Central memory CD8-positive, alpha-beta T cell (primary cell): ENCODE results near the gene HIRA.

ENCODE experiments used
- ATAC-seq: fragments of 150-1000 bp; cut with Tn5 transposase; replicated peaks from 2 replicates; pipeline ENCODE4 v1.10.0; 2022; ENCODE audit warnings: mild to moderate bottlenecking, moderate FRiP score, moderate number of reproducible peaks; ENCODE audit not compliant: poor library complexity, severe bottlenecking; ENCODE audit errors: extremely low read depth
- DNase-seq, 2 donors: peaks; one replicate each; pipeline ENCODE4 v3.0.0; 2021; ENCODE audit warnings: low spot score in 2 of 2
- H3K27ac Mint-ChIP-seq: one replicate; pipeline ENCODE4 v1.8.0; 2022; ENCODE audit warnings: low read depth, mild to moderate bottlenecking, moderate library complexity, mixed read lengths
- H3K27me3 Mint-ChIP-seq: one replicate; pipeline ENCODE4 v1.8.0; 2022; ENCODE audit warnings: mixed read lengths
- H3K36me3 Mint-ChIP-seq: one replicate; pipeline ENCODE4 v1.8.0; 2022; ENCODE audit warnings: mild to moderate bottlenecking, moderate library complexity, mixed read lengths; ENCODE audit not compliant: insufficient read depth
- H3K4me1 Mint-ChIP-seq: one replicate; pipeline ENCODE4 v1.8.0; 2022; ENCODE audit warnings: mixed read lengths
- H3K4me3 Mint-ChIP-seq: one replicate; pipeline ENCODE4 v1.8.0; 2022; ENCODE audit warnings: mild to moderate bottlenecking, moderate library complexity, mixed read lengths
- H3K9me3 Mint-ChIP-seq: one replicate; pipeline ENCODE4 v1.8.0; 2022; ENCODE audit warnings: mixed read lengths

HIRA gene

GRCh38 chr22:19350947-19351346 is 80.6 kb downstream of the HIRA start:
- Mint-ChIP-seq H3K4me1 (peaks cover 5% of the 10 kb centered on the region), H3K27ac (peak overlapping the region; percentile 0), H3K36me3 (peaks cover 44% of the 10 kb centered on the region), H3K4me3 (no peak overlapping the region), H3K9me3 (no peaks in the 10 kb centered on the region), H3K27me3 (no peaks in the 10 kb centered on the region)
- DNase-seq: no peak
- no peak for ATAC-seq

GRCh38 chr22:19350476-19350859 is 81.1 kb downstream of the HIRA start:
- Mint-ChIP-seq H3K27ac (peak overlapping the region; percentile 0), H3K9me3 (no peaks in the 10 kb centered on the region), H3K4me3 (no peak overlapping the region), H3K27me3 (no peaks in the 10 kb centered on the region), H3K4me1 (peaks cover 5% of the 10 kb centered on the region), H3K36me3 (peaks cover 42% of the 10 kb centered on the region)
- ATAC-seq (no peak), DNase-seq (no peak)

GRCh38 chr22:19349778-19350475 is 81.6 kb downstream of the HIRA start:
- DNase-seq: no peak
- Mint-ChIP-seq H3K9me3 (no peaks in the 10 kb centered on the region), H3K27me3 (no peaks in the 10 kb centered on the region), H3K36me3 (peaks cover 36% of the 10 kb centered on the region), H3K4me1 (peaks cover 5% of the 10 kb centered on the region), H3K27ac (no peak overlapping the region), H3K4me3 (no peak overlapping the region)
- no peak for ATAC-seq

GRCh38 chr22:19346677-19347265 is 84.8 kb downstream of the HIRA start:
- DNase-seq: no peak
- H3K4me1 Mint-ChIP-seq: peaks cover 15% of the 10 kb centered on the region
- H3K4me3 Mint-ChIP-seq: no peak overlapping the region
- H3K9me3 Mint-ChIP-seq: no peaks in the 10 kb centered on the region
- ATAC-seq: no peak
- peak overlapping the region; percentile 20 for H3K27ac Mint-ChIP-seq
- H3K36me3 Mint-ChIP-seq: peaks cover 51% of the 10 kb centered on the region
- H3K27me3 Mint-ChIP-seq: no peaks in the 10 kb centered on the region

- DNase-seq (no peak), ATAC-seq (no peak)
- peak overlapping the region; percentile 75 for H3K27ac Mint-ChIP-seq
- no peaks in the 10 kb centered on the region for H3K27me3 Mint-ChIP-seq
- peaks cover 13% of the 10 kb centered on the region for H3K4me1 Mint-ChIP-seq
- no peak overlapping the region for H3K4me3 Mint-ChIP-seq
- H3K9me3 Mint-ChIP-seq: no peaks in the 10 kb centered on the region
- peaks cover 45% of the 10 kb centered on the region for H3K36me3 Mint-ChIP-seq
Observed at GRCh38 chr22:19344420-19344819, 87.1 kb downstream of the HIRA start.

GRCh38 chr22:19343470-19343869 is 88.1 kb downstream of the HIRA start:
- DNase-seq (no peak), ATAC-seq (no peak)
- Mint-ChIP-seq H3K27me3 (no peaks in the 10 kb centered on the region), H3K4me3 (no peak overlapping the region), H3K27ac (no peak overlapping the region), H3K36me3 (peaks cover 48% of the 10 kb centered on the region), H3K9me3 (peaks cover 5% of the 10 kb centered on the region), H3K4me1 (peaks cover 13% of the 10 kb centered on the region)

- DNase-seq (no peak), ATAC-seq (no peak)
- Mint-ChIP-seq H3K36me3 (peaks cover 54% of the 10 kb centered on the region), H3K27ac (no peak overlapping the region), H3K4me3 (no peak overlapping the region), H3K27me3 (no peaks in the 10 kb centered on the region), H3K4me1 (peaks cover 13% of the 10 kb centered on the region), H3K9me3 (peaks cover 14% of the 10 kb centered on the region)
Observed at GRCh38 chr22:19341500-19341899, 90.0 kb downstream of the HIRA start.

GRCh38 chr22:19337137-19337536 is 94.4 kb downstream of the HIRA start:
- ATAC-seq (no peak), DNase-seq (no peak)
- H3K4me1 Mint-ChIP-seq: peaks cover 7% of the 10 kb centered on the region
- peaks cover 32% of the 10 kb centered on the region for H3K9me3 Mint-ChIP-seq
- no peaks in the 10 kb centered on the region for H3K27me3 Mint-ChIP-seq
- H3K27ac Mint-ChIP-seq: no peak overlapping the region
- H3K4me3 Mint-ChIP-seq: no peak overlapping the region
- peaks cover 68% of the 10 kb centered on the region for H3K36me3 Mint-ChIP-seq

- peaks cover 67% of the 10 kb centered on the region for H3K36me3 Mint-ChIP-seq
- no peaks in the 10 kb centered on the region for H3K27me3 Mint-ChIP-seq
- no peaks in the 10 kb centered on the region for H3K4me1 Mint-ChIP-seq
- peaks cover 35% of the 10 kb centered on the region for H3K9me3 Mint-ChIP-seq
- DNase-seq (no peak), ATAC-seq (no peak)
- no peak overlapping the region for H3K27ac Mint-ChIP-seq
- no peak overlapping the region for H3K4me3 Mint-ChIP-seq
Observed at GRCh38 chr22:19336133-19337075, 95.1 kb downstream of the HIRA start.

- Mint-ChIP-seq H3K9me3 (peaks cover 24% of the 10 kb centered on the region), H3K4me1 (no peaks in the 10 kb centered on the region), H3K36me3 (peaks cover 59% of the 10 kb centered on the region), H3K27me3 (no peaks in the 10 kb centered on the region), H3K4me3 (no peak overlapping the region), H3K27ac (no peak overlapping the region)
- DNase-seq (no peak), ATAC-seq (no peak)
Observed at GRCh38 chr22:19331975-19332374, 99.6 kb downstream of the HIRA start.

GRCh38 chr22:19331474-19331873 is 100.1 kb downstream of the HIRA start:
- H3K36me3 Mint-ChIP-seq: peaks cover 56% of the 10 kb centered on the region
- DNase-seq (no peak), ATAC-seq (no peak)
- no peaks in the 10 kb centered on the region for H3K27me3 Mint-ChIP-seq
- H3K9me3 Mint-ChIP-seq: peaks cover 24% of the 10 kb centered on the region
- no peaks in the 10 kb centered on the region for H3K4me1 Mint-ChIP-seq
- H3K4me3 Mint-ChIP-seq: no peak overlapping the region
- H3K27ac Mint-ChIP-seq: no peak overlapping the region

GRCh38 chr22:19330865-19331418 is 100.6 kb downstream of the HIRA start:
- H3K36me3 Mint-ChIP-seq: peaks cover 53% of the 10 kb centered on the region
- DNase-seq (no peak), ATAC-seq (no peak)
- H3K9me3 Mint-ChIP-seq: peaks cover 29% of the 10 kb centered on the region
- no peak overlapping the region for H3K27ac Mint-ChIP-seq
- H3K27me3 Mint-ChIP-seq: no peaks in the 10 kb centered on the region
- H3K4me3 Mint-ChIP-seq: no peak overlapping the region
- H3K4me1 Mint-ChIP-seq: no peaks in the 10 kb centered on the region
